Endodermal cell (in vitro differentiated cells): ENCODE data around the gene AHNAK. TPM values are rescaled to one million over a fixed set of nuclear protein-coding genes. Genes with fewer than 3 reads are reported as not detected.
A peak's percentile ranks its signal among the peaks of the same experiment; 100 is the strongest.

ENCODE experiments used
- DNase-seq: peaks from one replicate; pipeline ENCODE4 v3.0.0-alpha.2; 2017
- H3K27ac ChIP-seq: 2 replicates; pipeline ENCODE4 v1.5.1; 2013; ENCODE audit warnings: mild to moderate bottlenecking, low read depth, low read length, moderate library complexity
- H3K27me3 ChIP-seq: 2 replicates; pipeline ENCODE4 v1.6.1; 2013; ENCODE audit warnings: mild to moderate bottlenecking, low read length, moderate library complexity; ENCODE audit not compliant: insufficient read depth, control insufficient read depth, poor library complexity, severe bottlenecking
- H3K36me3 ChIP-seq: 2 replicates; pipeline ENCODE4 v1.7.0; 2013; ENCODE audit warnings: mild to moderate bottlenecking, low read length, moderate library complexity; ENCODE audit not compliant: control insufficient read depth, insufficient read depth
- H3K4me1 ChIP-seq: one replicate; pipeline ENCODE4 v1.7.0; 2013; ENCODE audit warnings: low read length; ENCODE audit not compliant: control insufficient read depth, insufficient read depth
- H3K4me3 ChIP-seq: 2 replicates; pipeline ENCODE4 v1.5.1; 2013; ENCODE audit warnings: mild to moderate bottlenecking, low read length, moderate library complexity
- H3K9ac ChIP-seq: 2 replicates; pipeline ENCODE4 v1.6.1; 2013; ENCODE audit warnings: mild to moderate bottlenecking, low read length, moderate library complexity; ENCODE audit not compliant: poor library complexity, severe bottlenecking; ENCODE audit errors: extremely low read depth
- H3K9me3 ChIP-seq: 2 replicates; pipeline ENCODE4 v1.6.1; 2013; ENCODE audit warnings: mild to moderate bottlenecking, low read length, moderate library complexity; ENCODE audit not compliant: control insufficient read depth
- H3K27ac Mint-ChIP-seq: 2 replicates; pipeline ENCODE4 v1.8.0; 2020; ENCODE audit warnings: mixed read lengths
- H3K27me3 Mint-ChIP-seq: 2 replicates; pipeline ENCODE4 v1.8.0; 2021; ENCODE audit warnings: mild to moderate bottlenecking, mixed read lengths; ENCODE audit not compliant: insufficient read depth
- H3K36me3 Mint-ChIP-seq: 2 replicates; pipeline ENCODE4 v1.8.0; 2020; ENCODE audit warnings: low read depth, mixed read lengths
- H3K4me1 Mint-ChIP-seq: 2 replicates; pipeline ENCODE4 v1.8.0; 2020; ENCODE audit warnings: mixed read lengths
- H3K4me3 Mint-ChIP-seq: 2 replicates; pipeline ENCODE4 v1.8.0; 2020; ENCODE audit warnings: mild to moderate bottlenecking, moderate library complexity, mixed read lengths
- H3K9me3 Mint-ChIP-seq: 2 replicates; pipeline ENCODE4 v1.8.0; 2020; ENCODE audit warnings: mild to moderate bottlenecking, mixed read lengths
- CTCF ChIP-seq: fragments of 200-600 bp; sonication (generic); conservative IDR thresholded peaks from 2 replicates; pipeline ENCODE4 v1.5.0; 2021; ENCODE audit warnings: antibody characterized with exemption, mild to moderate bottlenecking
- WGBS, 2 experiments: methylation state at CpG; one replicate each; pipeline versions ENCODE4 v1.1.5 to v1.1.7; 2013; ENCODE audit warnings: missing lambda C conversion rate in 2 of 2, mixed read lengths in 1 of 2; ENCODE audit not compliant: insufficient coverage in 1 of 2, insufficient read length in 1 of 2; 5-methylcytosine and 5-hydroxymethylcytosine counted together
- total RNA-seq, 2 donors: library from RNA; stranded (reverse); fragmentation: NEBNext Ultra II Directional in 1 of 2; extraction: Animal tissue kit (Norgen Biotek cat#: 25700) in 1 of 2; gene quantifications; 2 replicates in 1 of 2; 3 replicates in 1 of 2; pipeline ENCODE4 v1.2.1, GENCODE V29; 2021

AHNAK gene
- total RNA-seq, 2 donors from 2014 or later, result 109 to 165 TPM

GRCh38 chr11:62545437-62546243 lies 966 bp downstream of the AHNAK start:
- Histone ChIP-seq H3K9me3 (no peaks in the 10 kb centered on the region), H3K27me3 (no peaks in the 10 kb centered on the region), H3K4me3 (peak overlapping the region; percentile 88), H3K36me3 (peaks cover 6% of the 10 kb centered on the region), H3K27ac (no peak overlapping the region), H3K4me1 (peaks cover 20% of the 10 kb centered on the region), H3K9ac (peak overlapping the region; percentile 81)
- no peaks in the 10 kb centered on the region for H3K9me3 Mint-ChIP-seq
- peaks cover 60% of the 10 kb centered on the region for H3K27me3 Mint-ChIP-seq
- peaks cover 58% of the 10 kb centered on the region for H3K4me1 Mint-ChIP-seq
- peak overlapping the region; percentile 92 for H3K4me3 Mint-ChIP-seq
- peaks cover 2% of the 10 kb centered on the region for H3K36me3 Mint-ChIP-seq
- peak; percentile 93 for DNase-seq
- TF ChIP-seq CTCF, result peak; percentile 38
- H3K27ac Mint-ChIP-seq, result peak overlapping the region; percentile 89
- 0% methylated on average over 2 to 58 of the region's 59 CpGs for WGBS, 2 experiments

GRCh38 chr11:62544581-62545436 lies 1.8 kb downstream of the AHNAK start:
- Histone ChIP-seq H3K9ac (peak overlapping the region; percentile 81), H3K9me3 (no peaks in the 10 kb centered on the region), H3K27me3 (no peaks in the 10 kb centered on the region), H3K36me3 (peaks cover 11% of the 10 kb centered on the region), H3K4me3 (peak overlapping the region; percentile 88), H3K27ac (no peak overlapping the region), H3K4me1 (peaks cover 20% of the 10 kb centered on the region)
- H3K36me3 Mint-ChIP-seq, result peaks cover 2% of the 10 kb centered on the region
- no peaks in the 10 kb centered on the region for H3K9me3 Mint-ChIP-seq
- peak overlapping the region; percentile 92 for H3K4me3 Mint-ChIP-seq
- DNase-seq, result peak; percentile 65
- peaks cover 55% of the 10 kb centered on the region for H3K27me3 Mint-ChIP-seq
- no peak for TF ChIP-seq CTCF
- 6 to 13% methylated on average over 10 to 32 of the region's 32 CpGs for WGBS, 2 experiments
- H3K27ac Mint-ChIP-seq, result no peak overlapping the region
- peaks cover 55% of the 10 kb centered on the region for H3K4me1 Mint-ChIP-seq

GRCh38 chr11:62543680-62544444 lies 2.7 kb downstream of the AHNAK start:
- WGBS, 2 experiments, result 67 to 69% methylated on average over 8 to 22 of the region's 22 CpGs
- H3K4me1 ChIP-seq, result peaks cover 20% of the 10 kb centered on the region
- H3K9me3 Mint-ChIP-seq, result no peaks in the 10 kb centered on the region
- peaks cover 52% of the 10 kb centered on the region for H3K27me3 Mint-ChIP-seq
- H3K4me3 Mint-ChIP-seq, result peak overlapping the region; percentile 92
- no peak overlapping the region for H3K27ac ChIP-seq
- H3K36me3 Mint-ChIP-seq, result peaks cover 2% of the 10 kb centered on the region
- no peaks in the 10 kb centered on the region for H3K27me3 ChIP-seq
- no peaks in the 10 kb centered on the region for H3K9me3 ChIP-seq
- DNase-seq, result peak; percentile 68
- peak overlapping the region; percentile 81 for H3K9ac ChIP-seq
- H3K4me3 ChIP-seq, result peak overlapping the region; percentile 88
- peaks cover 11% of the 10 kb centered on the region for H3K36me3 ChIP-seq
- peaks cover 55% of the 10 kb centered on the region for H3K4me1 Mint-ChIP-seq
- no peak overlapping the region for H3K27ac Mint-ChIP-seq
- TF ChIP-seq CTCF, result no peak
